HEK293 (cell line): ENCODE data around the gene EDARADD.

Source experiments
- BCL6B ChIP-seq: fragments of 450-650 bp; formaldehyde crosslinking; IDR thresholded peaks from 2 replicates; pipeline ENCODE4 v1.5.1; 2017; ENCODE audit warnings: missing biosample characterization, missing genetic modification characterization
- EGR2 ChIP-seq: fragments of 450-650 bp; formaldehyde crosslinking; IDR thresholded peaks from 2 replicates; pipeline ENCODE4 v1.5.1; 2016; ENCODE audit warnings: low read depth, missing biosample characterization, missing genetic modification characterization
- MZF1 ChIP-seq: fragments of 450-650 bp; formaldehyde crosslinking; IDR thresholded peaks from 2 replicates; pipeline ENCODE4 v1.5.1; 2017; ENCODE audit warnings: missing biosample characterization, missing genetic modification characterization, borderline replicate concordance
- SP3 ChIP-seq: fragments of 450-650 bp; formaldehyde crosslinking; IDR thresholded peaks from 2 replicates; pipeline ENCODE4 v1.5.1; 2016; ENCODE audit warnings: missing biosample characterization, missing genetic modification characterization
- ZBTB10 ChIP-seq: fragments of 450-650 bp; formaldehyde crosslinking; IDR thresholded peaks from 2 replicates; pipeline ENCODE4 v1.5.1; 2016; ENCODE audit warnings: missing biosample characterization, missing genetic modification characterization
- ZBTB48 ChIP-seq: fragments of 450-650 bp; formaldehyde crosslinking; IDR thresholded peaks from 2 replicates; pipeline ENCODE4 v1.5.1; 2016; ENCODE audit warnings: missing biosample characterization, missing genetic modification characterization
- ZNF202 ChIP-seq: fragments of 450-650 bp; formaldehyde crosslinking; IDR thresholded peaks from 2 replicates; pipeline ENCODE4 v1.5.1; 2016; ENCODE audit warnings: missing biosample characterization, missing genetic modification characterization, borderline replicate concordance
- ZNF221 ChIP-seq: fragments of 450-650 bp; formaldehyde crosslinking; IDR thresholded peaks from 2 replicates; pipeline ENCODE4 v1.5.1; 2017; ENCODE audit warnings: missing biosample characterization, missing genetic modification characterization, borderline replicate concordance
- ZNF239 ChIP-seq: fragments of 450-650 bp; formaldehyde crosslinking; IDR thresholded peaks from 2 replicates; pipeline ENCODE4 v1.5.1; 2016; ENCODE audit warnings: missing biosample characterization, missing genetic modification characterization
- ZNF26 ChIP-seq: fragments of 450-650 bp; formaldehyde crosslinking; IDR thresholded peaks from 2 replicates; pipeline ENCODE4 v1.5.1; 2016; ENCODE audit warnings: missing biosample characterization, missing genetic modification characterization
- ZNF302 ChIP-seq: fragments of 450-650 bp; formaldehyde crosslinking; IDR thresholded peaks from 2 replicates; pipeline ENCODE4 v1.5.1; 2016; ENCODE audit warnings: missing biosample characterization, missing genetic modification characterization, low read depth
- ZNF324 ChIP-seq: fragments of 450-650 bp; formaldehyde crosslinking; IDR thresholded peaks from 2 replicates; pipeline ENCODE4 v1.5.1; 2016; ENCODE audit warnings: missing biosample characterization, missing genetic modification characterization
- ZNF398 ChIP-seq: fragments of 450-650 bp; formaldehyde crosslinking; IDR thresholded peaks from 2 replicates; pipeline ENCODE4 v1.5.1; 2017; ENCODE audit warnings: missing biosample characterization, missing genetic modification characterization
- ZNF623 ChIP-seq: fragments of 450-650 bp; formaldehyde crosslinking; IDR thresholded peaks from 2 replicates; pipeline ENCODE4 v1.5.1; 2016; ENCODE audit warnings: missing biosample characterization, missing genetic modification characterization
- ZNF747 ChIP-seq: fragments of 450-650 bp; formaldehyde crosslinking; IDR thresholded peaks from 2 replicates; pipeline ENCODE4 v1.5.1; 2016; ENCODE audit warnings: missing biosample characterization, missing genetic modification characterization
- ZSCAN30 ChIP-seq: fragments of 450-650 bp; IDR thresholded peaks from 2 replicates; pipeline ENCODE4 v1.5.1; 2018; ENCODE audit warnings: missing biosample characterization, mild to moderate bottlenecking, missing genetic modification characterization, moderate library complexity
- TF ChIP-seq, protein P1 (sequence below): fragments of 450-650 bp; formaldehyde crosslinking; IDR thresholded peaks from 2 replicates; pipeline ENCODE4 v1.5.1; 2017; ENCODE audit warnings: missing biosample characterization, missing genetic modification characterization
- TF ChIP-seq, protein P2 (sequence below): fragments of 450-650 bp; formaldehyde crosslinking; IDR thresholded peaks from 2 replicates; pipeline ENCODE4 v1.5.1; 2016; ENCODE audit warnings: missing biosample characterization, missing genetic modification characterization
- TF ChIP-seq, protein P3 (sequence below): fragments of 450-650 bp; formaldehyde crosslinking; IDR thresholded peaks from 2 replicates; pipeline ENCODE4 v1.5.1; 2016; ENCODE audit warnings: missing biosample characterization, missing genetic modification characterization
- TF ChIP-seq, protein P4 (sequence below): fragments of 450-650 bp; IDR thresholded peaks from 2 replicates; pipeline ENCODE4 v1.5.1; 2018; ENCODE audit warnings: missing biosample characterization, mild to moderate bottlenecking, missing genetic modification characterization
- TF ChIP-seq, protein P5 (sequence below): fragments of 450-650 bp; formaldehyde crosslinking; IDR thresholded peaks from 2 replicates; pipeline ENCODE4 v1.5.1; 2016; ENCODE audit warnings: missing biosample characterization, missing genetic modification characterization

EDARADD gene

DNA sequence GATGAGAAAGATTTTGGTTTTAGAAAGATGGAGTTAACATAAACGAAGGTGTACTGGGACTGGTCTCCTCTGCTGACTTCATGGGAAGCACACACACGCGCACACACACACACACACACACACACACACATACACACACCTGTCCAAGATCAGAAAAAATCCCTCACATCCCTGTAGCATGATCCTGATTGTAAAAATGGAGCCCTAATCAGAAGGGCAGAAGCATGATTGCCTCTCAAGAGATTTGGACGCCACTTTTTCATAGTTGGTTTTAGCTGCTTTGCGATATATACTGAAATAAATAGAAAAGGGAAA, 73.2 kb downstream of the EDARADD start (continued):
- TF ChIP-seq, protein P1, sequence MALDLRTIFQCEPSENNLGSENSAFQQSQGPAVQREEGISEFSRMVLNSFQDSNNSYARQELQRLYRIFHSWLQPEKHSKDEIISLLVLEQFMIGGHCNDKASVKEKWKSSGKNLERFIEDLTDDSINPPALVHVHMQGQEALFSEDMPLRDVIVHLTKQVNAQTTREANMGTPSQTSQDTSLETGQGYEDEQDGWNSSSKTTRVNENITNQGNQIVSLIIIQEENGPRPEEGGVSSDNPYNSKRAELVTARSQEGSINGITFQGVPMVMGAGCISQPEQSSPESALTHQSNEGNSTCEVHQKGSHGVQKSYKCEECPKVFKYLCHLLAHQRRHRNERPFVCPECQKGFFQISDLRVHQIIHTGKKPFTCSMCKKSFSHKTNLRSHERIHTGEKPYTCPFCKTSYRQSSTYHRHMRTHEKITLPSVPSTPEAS (tag by site-specific recombination), result peak; percentile 97
- TF ChIP-seq ZNF623, result no peak
- no peak for TF ChIP-seq ZSCAN30 (tag by site-specific recombination)
- no peak for TF ChIP-seq ZNF747 (tag by site-specific recombination)
- TF ChIP-seq, protein P2, sequence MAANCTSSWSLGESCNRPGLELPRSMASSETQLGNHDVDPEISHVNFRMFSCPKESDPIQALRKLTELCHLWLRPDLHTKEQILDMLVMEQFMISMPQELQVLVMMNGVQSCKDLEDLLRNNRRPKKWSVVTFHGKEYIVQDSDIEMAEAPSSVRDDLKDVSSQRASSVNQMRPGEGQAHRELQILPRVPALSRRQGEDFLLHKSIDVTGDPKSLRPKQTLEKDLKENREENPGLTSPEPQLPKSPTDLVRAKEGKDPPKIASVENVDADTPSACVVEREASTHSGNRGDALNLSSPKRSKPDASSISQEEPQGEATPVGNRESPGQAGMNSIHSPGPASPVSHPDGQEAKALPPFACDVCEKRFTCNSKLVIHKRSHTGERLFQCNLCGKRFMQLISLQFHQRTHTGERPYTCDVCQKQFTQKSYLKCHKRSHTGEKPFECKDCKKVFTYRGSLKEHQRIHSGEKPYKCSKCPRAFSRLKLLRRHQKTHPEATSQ (tag by site-specific recombination), result no peak
- TF ChIP-seq, protein P3, sequence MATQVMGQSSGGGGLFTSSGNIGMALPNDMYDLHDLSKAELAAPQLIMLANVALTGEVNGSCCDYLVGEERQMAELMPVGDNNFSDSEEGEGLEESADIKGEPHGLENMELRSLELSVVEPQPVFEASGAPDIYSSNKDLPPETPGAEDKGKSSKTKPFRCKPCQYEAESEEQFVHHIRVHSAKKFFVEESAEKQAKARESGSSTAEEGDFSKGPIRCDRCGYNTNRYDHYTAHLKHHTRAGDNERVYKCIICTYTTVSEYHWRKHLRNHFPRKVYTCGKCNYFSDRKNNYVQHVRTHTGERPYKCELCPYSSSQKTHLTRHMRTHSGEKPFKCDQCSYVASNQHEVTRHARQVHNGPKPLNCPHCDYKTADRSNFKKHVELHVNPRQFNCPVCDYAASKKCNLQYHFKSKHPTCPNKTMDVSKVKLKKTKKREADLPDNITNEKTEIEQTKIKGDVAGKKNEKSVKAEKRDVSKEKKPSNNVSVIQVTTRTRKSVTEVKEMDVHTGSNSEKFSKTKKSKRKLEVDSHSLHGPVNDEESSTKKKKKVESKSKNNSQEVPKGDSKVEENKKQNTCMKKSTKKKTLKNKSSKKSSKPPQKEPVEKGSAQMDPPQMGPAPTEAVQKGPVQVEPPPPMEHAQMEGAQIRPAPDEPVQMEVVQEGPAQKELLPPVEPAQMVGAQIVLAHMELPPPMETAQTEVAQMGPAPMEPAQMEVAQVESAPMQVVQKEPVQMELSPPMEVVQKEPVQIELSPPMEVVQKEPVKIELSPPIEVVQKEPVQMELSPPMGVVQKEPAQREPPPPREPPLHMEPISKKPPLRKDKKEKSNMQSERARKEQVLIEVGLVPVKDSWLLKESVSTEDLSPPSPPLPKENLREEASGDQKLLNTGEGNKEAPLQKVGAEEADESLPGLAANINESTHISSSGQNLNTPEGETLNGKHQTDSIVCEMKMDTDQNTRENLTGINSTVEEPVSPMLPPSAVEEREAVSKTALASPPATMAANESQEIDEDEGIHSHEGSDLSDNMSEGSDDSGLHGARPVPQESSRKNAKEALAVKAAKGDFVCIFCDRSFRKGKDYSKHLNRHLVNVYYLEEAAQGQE (tag by site-specific recombination), result no peak
- no peak for TF ChIP-seq ZBTB48
- TF ChIP-seq ZNF324 (tag by site-specific recombination), result no peak
- no peak for TF ChIP-seq ZNF302
- TF ChIP-seq ZNF398 (tag by site-specific recombination), result peak; percentile 44
- TF ChIP-seq SP3 (tag by site-specific recombination), result no peak
- TF ChIP-seq ZNF239 (tag by site-specific recombination), result no peak
- TF ChIP-seq ZNF202 (tag by site-specific recombination), result no peak
- TF ChIP-seq ZNF26 (tag by site-specific recombination), result no peak
- TF ChIP-seq, protein P4, sequence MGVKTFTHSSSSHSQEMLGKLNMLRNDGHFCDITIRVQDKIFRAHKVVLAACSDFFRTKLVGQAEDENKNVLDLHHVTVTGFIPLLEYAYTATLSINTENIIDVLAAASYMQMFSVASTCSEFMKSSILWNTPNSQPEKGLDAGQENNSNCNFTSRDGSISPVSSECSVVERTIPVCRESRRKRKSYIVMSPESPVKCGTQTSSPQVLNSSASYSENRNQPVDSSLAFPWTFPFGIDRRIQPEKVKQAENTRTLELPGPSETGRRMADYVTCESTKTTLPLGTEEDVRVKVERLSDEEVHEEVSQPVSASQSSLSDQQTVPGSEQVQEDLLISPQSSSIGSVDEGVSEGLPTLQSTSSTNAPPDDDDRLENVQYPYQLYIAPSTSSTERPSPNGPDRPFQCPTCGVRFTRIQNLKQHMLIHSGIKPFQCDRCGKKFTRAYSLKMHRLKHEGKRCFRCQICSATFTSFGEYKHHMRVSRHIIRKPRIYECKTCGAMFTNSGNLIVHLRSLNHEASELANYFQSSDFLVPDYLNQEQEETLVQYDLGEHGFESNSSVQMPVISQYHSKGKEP (tag by site-specific recombination), result no peak
- TF ChIP-seq EGR2, result 0 out of 2 replicates have a peak, but pooled peaks have one; percentile 9
- TF ChIP-seq ZBTB10 (tag by site-specific recombination), result no peak
- TF ChIP-seq MZF1, result 0 out of 2 replicates have a peak, but pooled peaks have one; percentile 13
- TF ChIP-seq, protein P5, sequence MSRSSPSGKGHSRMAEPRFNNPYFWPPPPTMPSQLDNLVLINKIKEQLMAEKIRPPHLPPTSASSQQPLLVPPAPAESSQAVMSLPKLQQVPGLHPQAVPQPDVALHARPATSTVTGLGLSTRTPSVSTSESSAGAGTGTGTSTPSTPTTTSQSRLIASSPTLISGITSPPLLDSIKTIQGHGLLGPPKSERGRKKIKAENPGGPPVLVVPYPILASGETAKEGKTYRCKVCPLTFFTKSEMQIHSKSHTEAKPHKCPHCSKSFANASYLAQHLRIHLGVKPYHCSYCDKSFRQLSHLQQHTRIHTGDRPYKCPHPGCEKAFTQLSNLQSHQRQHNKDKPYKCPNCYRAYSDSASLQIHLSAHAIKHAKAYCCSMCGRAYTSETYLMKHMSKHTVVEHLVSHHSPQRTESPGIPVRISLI (tag by site-specific recombination), result no peak
- TF ChIP-seq ZNF221 (tag by site-specific recombination), result no peak
- TF ChIP-seq BCL6B (tag by site-specific recombination), result 0 out of 2 replicates have a peak, but pooled peaks have one; percentile 9
